ENCODE measurements around the gene ADGRL3. TPM values are rescaled to one million over a fixed set of nuclear protein-coding genes. Genes with fewer than 3 reads are reported as not detected.

Gene ADGRL3
- total RNA-seq, 1 donor from 2014 or later, result 2.1 TPM

DNA sequence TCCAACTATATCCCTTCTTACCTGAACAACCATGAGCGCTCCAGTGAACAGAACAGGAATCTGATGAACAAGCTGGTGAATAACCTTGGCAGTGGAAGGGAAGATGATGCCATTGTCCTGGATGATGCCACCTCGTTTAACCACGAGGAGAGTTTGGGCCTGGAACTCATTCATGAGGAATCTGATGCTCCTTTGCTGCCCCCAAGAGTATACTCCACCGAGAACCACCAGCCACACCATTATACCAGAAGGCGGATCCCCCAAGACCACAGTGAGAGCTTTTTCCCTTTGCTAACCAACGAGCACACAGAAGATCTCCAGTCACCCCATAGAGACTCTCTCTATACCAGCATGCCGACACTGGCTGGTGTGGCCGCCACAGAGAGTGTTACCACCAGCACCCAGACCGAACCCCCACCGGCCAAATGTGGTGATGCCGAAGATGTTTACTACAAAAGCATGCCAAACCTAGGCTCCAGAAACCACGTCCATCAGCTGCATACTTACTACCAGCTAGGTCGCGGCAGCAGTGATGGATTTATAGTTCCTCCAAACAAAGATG is 870.2 kb downstream of the ADGRL3 start:
- Histone ChIP-seq H3K36me3 (ENCODE audit: control insufficient read depth, insufficient read depth, low read length) (no peaks in the 10 kb centered on the region), H3K4me3 (ENCODE audit: low read depth, low read length) (no peak overlapping the region), H3K27me3 (ENCODE audit: control insufficient read depth, insufficient read depth, low read length) (no peaks in the 10 kb centered on the region)
- TF ChIP-seq, protein P1, sequence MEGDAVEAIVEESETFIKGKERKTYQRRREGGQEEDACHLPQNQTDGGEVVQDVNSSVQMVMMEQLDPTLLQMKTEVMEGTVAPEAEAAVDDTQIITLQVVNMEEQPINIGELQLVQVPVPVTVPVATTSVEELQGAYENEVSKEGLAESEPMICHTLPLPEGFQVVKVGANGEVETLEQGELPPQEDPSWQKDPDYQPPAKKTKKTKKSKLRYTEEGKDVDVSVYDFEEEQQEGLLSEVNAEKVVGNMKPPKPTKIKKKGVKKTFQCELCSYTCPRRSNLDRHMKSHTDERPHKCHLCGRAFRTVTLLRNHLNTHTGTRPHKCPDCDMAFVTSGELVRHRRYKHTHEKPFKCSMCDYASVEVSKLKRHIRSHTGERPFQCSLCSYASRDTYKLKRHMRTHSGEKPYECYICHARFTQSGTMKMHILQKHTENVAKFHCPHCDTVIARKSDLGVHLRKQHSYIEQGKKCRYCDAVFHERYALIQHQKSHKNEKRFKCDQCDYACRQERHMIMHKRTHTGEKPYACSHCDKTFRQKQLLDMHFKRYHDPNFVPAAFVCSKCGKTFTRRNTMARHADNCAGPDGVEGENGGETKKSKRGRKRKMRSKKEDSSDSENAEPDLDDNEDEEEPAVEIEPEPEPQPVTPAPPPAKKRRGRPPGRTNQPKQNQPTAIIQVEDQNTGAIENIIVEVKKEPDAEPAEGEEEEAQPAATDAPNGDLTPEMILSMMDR (IDR thresholded peaks at IDR 0.05; ENCODE audit: insufficient read depth, low read length, poor library complexity, severe bottlenecking), result no peak
- no peak for DNase-seq (ENCODE audit: low read depth)

DNA sequence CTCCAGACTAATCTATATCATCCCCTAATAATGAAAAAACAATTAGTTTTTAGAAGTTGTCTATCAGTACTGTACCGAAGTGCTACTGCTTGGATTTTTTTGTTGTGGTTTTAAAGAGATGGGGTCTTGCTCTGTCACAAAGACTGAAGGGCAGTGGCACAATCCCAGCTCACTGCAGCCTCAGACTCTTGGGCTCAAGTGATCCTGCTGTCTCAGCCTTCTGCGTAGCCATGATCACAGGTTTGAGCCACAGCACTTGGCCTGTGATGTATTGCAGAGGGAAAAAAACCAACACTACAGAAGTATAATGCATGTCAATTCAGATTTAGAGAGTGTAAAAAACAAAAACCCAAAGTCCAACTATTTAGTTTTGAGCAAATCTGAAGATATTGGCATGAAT is 875.0 kb downstream of the ADGRL3 start:
- no peak for DNase-seq (ENCODE audit: low read depth)
- no peaks in the 10 kb centered on the region for H3K36me3 ChIP-seq (ENCODE audit: control insufficient read depth, insufficient read depth, low read length)
- TF ChIP-seq, protein P1 (IDR thresholded peaks at IDR 0.05; ENCODE audit: insufficient read depth, low read length, poor library complexity, severe bottlenecking), result no peak
- H3K4me3 ChIP-seq (ENCODE audit: low read depth, low read length), result no peak overlapping the region
- H3K27me3 ChIP-seq (ENCODE audit: control insufficient read depth, insufficient read depth, low read length), result no peaks in the 10 kb centered on the region

DNA sequence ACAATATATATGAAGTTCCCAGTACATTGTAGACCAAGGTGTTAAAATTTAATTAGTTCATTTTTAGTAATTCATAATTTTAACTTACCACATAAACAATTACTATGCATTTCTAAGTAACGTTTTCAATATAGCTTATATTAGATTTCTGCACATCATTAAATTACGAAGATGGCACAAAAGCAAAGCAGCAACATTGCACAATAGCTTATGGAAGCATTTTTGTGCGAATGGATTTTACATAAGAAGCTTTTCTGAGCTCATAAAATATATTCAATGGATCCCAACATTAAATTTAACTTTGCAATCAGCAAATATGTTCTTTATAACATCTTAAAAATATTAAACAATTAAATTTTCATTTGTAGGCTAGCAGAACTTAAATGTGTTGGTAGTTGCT is 875.4 kb downstream of the ADGRL3 start:
- Histone ChIP-seq H3K4me3 (ENCODE audit: low read depth, low read length) (no peak overlapping the region), H3K27me3 (ENCODE audit: control insufficient read depth, insufficient read depth, low read length) (no peaks in the 10 kb centered on the region), H3K36me3 (ENCODE audit: control insufficient read depth, insufficient read depth, low read length) (no peaks in the 10 kb centered on the region)
- DNase-seq (ENCODE audit: low read depth), result no peak
- TF ChIP-seq, protein P1 (IDR thresholded peaks at IDR 0.05; ENCODE audit: insufficient read depth, low read length, poor library complexity, severe bottlenecking), result no peak

DNA sequence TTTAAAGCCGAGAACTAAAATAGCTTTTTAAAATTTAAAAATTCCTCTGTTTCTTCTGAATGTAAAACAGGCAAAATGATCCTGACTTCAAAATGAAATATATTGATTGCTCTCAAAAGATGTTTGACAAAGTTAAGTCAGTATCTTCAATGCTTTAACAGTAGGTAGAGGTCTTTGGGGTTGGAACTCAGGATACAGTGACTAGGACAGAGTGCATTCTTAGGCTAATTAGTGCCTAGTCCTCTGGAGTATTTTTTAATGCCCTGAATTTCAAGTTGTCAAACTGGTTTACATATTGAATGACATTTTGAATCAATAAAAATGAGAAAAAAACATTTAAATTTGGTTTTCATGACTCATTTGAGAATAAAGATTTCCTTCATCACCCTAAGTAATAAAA is 877.3 kb downstream of the ADGRL3 start:
- DNase-seq (ENCODE audit: low read depth), result no peak
- Histone ChIP-seq H3K4me3 (ENCODE audit: low read depth, low read length) (no peak overlapping the region), H3K36me3 (ENCODE audit: control insufficient read depth, insufficient read depth, low read length) (no peaks in the 10 kb centered on the region), H3K27me3 (ENCODE audit: control insufficient read depth, insufficient read depth, low read length) (no peaks in the 10 kb centered on the region)
- TF ChIP-seq, protein P1 (IDR thresholded peaks at IDR 0.05; ENCODE audit: insufficient read depth, low read length, poor library complexity, severe bottlenecking), result no peak

DNA sequence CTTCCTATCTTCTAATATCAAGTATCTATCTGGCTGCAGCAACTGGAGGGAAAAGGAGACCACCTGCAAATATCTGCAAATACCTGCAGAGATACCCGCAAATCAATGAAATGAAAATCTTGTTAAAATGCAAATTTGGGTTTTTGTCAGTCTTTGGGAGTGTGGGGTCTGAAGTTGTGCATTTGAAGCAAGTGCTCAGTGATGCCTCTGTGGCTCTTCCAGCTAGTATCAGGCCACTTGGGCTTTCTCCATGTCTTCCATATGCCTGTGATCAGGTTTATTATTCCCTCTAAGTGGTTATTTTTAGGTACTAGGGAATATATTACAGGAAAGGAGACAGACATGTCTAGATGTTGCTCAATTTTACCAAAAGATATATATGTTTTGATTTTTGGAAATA is 880.3 kb downstream of the ADGRL3 start:
- Histone ChIP-seq H3K36me3 (ENCODE audit: control insufficient read depth, insufficient read depth, low read length) (no peaks in the 10 kb centered on the region), H3K4me3 (ENCODE audit: low read depth, low read length) (no peak overlapping the region), H3K27me3 (ENCODE audit: control insufficient read depth, insufficient read depth, low read length) (no peaks in the 10 kb centered on the region)
- DNase-seq (ENCODE audit: low read depth), result no peak
- TF ChIP-seq, protein P1 (IDR thresholded peaks at IDR 0.05; ENCODE audit: insufficient read depth, low read length, poor library complexity, severe bottlenecking), result no peak

DNA sequence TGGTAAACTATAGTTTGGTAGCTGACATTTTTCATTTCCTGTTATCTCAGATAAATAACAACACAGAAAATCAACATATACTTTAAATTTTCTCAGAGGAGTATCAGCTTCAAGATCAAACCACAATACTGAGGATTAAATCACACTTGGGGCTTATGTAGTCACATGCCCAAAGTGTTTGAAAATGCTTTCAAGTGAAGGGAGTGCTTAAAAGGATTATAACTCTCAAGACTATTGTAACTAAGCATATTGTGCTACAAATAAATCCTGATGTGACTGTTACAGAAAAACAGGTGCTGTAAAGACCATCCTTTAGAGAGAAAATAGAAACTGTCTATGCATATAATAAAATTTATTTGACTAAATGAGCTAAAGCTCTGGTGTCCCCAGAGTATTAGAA is 887.6 kb downstream of the ADGRL3 start:
- Histone ChIP-seq H3K36me3 (ENCODE audit: control insufficient read depth, insufficient read depth, low read length) (no peaks in the 10 kb centered on the region), H3K4me3 (ENCODE audit: low read depth, low read length) (no peak overlapping the region), H3K27me3 (ENCODE audit: control insufficient read depth, insufficient read depth, low read length) (no peaks in the 10 kb centered on the region)
- TF ChIP-seq, protein P1 (IDR thresholded peaks at IDR 0.05; ENCODE audit: insufficient read depth, low read length, poor library complexity, severe bottlenecking), result no peak
- no peak for DNase-seq (ENCODE audit: low read depth)
